Tongue (tissue), 2 donors: ENCODE results near the gene GTSE1. TPM values are rescaled to one million over a fixed set of nuclear protein-coding genes. Genes with fewer than 3 reads are reported as not detected.
A peak's percentile ranks its signal among the peaks of the same experiment; 100 is the strongest.
"Not testable (repeated sequence)": the region's sequence is repeated elsewhere in the genome, so short reads cannot be mapped to it uniquely, and the experiment has no call there.

ENCODE experiments used
- DNase-seq: peaks from one replicate; pipeline ENCODE4 v3.0.0-alpha.2; 2015
- total RNA-seq: library from RNA; depleted of rRNA; stranded (reverse); fragments of >200 nt; gene quantifications from one replicate; pipeline ENCODE4 v1.2.3, GENCODE V29; 2014

Gene GTSE1
- total RNA-seq, 1 donor from 2014 or later: 5.5 TPM

DNA sequence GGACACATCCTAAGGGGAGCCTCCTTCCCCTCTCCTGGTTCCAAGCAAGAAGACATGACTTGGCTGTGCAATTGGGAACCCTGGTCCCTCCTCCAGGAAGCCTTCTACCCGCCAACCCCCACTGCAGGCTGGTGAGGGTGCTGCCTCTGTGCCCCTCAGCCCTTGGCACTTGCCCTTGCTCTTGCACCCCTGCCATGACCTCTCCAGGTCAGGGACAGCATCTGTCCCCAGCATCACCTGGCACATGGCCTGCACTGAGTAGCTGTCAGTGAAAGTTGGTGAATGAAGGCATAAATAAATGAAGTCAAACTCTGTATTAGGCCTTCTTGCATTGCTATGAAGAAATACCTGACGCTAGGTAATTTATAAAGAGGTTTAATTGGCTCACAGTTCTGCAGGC, 1.9 kb upstream of the GTSE1 start:
- no peak for DNase-seq

- DNase-seq: no peak
Measured at GRCh38 chr22:46295277-46295971, 1.2 kb upstream of the GTSE1 start.

DNA sequence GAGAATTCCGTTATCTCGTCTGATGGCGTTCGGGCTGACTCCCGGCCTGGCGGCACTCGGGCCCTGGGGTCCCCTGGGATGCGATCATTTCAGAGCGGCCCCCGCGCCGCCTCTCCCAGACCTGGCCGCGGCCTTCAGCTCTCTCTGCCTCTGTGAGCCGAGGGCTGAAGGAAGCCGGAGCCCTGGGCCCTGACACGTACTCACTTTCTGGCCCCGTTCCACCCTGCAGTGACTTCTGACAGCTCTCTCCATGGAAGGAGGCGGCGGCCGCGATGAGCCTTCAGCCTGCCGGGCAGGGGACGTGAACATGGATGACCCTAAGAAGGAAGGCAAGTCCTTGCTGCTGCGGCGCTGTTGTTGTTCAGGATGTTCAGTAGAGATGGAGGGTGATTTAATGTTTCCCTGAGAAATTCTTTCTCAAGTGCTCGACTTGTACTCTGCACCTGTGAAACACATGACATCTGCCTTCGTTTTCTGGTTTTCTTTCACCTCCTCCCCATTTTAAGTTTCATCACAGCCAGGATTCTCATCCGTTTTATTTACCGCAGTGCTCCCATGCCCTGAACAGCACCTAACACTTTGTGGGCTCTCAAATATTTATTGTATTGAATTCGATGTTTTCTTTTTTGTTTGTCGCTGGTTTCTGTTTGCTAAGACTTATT, 612 bp downstream of the GTSE1 start:
- DNase-seq: peak; percentile 31

DNA sequence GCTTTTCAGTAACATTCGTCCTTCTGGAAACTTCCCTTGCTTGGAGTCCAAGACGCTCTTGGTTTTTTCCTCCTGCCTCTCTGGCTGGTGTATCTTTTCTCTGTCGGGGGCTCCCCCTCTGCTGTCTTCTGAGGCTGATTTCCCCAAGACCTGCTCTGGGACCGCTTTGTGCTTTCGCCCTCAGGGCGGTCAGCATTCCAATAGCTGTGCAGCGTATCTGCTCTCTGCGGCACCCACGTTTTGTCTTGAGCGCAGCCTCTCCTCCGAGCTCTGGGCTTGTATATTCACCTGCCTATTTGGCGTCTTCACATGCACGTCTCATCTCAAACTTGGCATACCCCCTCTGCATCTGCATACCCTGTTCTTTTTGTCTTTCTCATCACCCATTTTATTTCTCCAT, 2.4 kb downstream of the GTSE1 start:
- DNase-seq: no peak

DNA sequence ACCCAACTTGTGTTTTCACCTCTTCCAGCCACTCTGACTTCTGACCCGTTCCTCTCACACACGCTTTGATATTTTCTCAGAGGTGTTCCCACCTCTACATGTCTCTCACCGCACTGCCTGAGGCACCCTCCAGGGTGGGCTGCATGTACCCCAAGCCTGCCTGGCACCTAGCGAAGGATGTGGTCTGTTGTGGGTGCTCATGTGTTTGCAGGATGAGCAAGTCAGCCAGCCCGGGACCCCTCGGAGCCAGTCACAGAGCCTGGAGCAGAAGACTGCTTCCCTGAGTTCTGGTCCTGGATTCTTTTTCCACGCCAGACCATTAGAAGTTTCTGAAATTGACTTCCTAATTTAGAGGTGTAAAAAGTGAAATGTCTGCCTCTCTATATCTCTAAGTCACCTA, 3.8 kb downstream of the GTSE1 start:
- DNase-seq: no peak

DNA sequence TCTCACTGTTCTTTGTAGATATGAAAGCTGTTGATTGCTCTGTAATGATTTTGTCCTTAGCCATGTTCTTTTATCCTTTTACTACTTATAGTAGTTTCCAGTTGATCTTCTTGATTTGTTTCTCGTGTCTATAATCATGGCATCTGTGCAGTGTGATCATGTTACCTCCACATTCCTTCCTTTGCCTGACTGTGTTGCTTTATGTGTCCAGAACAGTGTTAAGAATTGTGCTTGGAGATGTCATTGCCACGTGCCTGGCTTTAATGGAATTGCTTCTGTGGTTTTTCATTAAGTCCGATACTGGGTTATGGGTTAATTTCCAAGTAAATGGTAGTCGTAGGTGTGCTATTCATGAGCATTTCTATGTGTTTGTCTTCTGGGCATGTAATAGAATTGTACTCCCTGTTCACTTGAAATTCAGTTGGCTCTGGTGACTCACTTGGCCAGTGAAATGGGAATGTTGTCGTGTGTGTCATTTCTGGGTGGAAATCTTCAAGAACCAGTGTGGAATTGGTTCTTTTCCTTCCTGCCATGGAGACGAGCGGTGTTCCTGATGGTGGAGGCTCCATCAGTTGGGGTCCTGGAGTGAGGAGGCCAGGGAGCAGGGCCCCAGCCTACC, 6.8 kb downstream of the GTSE1 start:
- DNase-seq: no peak

- DNase-seq: no peak
Measured at GRCh38 chr22:46308283-46308988, 11.8 kb downstream of the GTSE1 start.

- DNase-seq: no peak
Measured at GRCh38 chr22:46309526-46310085, 12.9 kb downstream of the GTSE1 start.

DNA sequence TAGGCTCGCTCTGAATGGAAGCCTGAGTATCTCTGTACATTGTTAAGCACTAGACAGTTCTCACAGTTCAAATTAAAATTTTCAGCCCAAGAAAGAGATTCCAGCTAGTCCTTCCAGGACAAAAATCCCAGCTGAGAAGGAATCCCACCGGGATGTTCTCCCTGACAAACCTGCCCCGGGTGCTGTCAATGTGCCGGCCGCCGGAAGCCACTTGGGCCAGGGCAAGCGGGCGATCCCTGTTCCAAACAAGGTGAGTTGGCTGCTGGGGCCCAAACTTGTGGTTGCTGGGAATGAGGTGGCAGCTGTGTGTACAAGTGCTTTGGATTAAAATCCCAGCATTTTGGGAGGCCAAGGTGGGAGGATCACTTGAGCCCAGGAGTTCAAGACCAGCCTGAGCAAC, 15.4 kb downstream of the GTSE1 start:
- no peak for DNase-seq

GRCh38 chr22:46312848-46313247, 16.2 kb downstream of the GTSE1 start:
- DNase-seq: not testable (repeated sequence)

GRCh38 chr22:46315976-46316375, 19.3 kb downstream of the GTSE1 start:
- no peak for DNase-seq

- no peak for DNase-seq
Measured at GRCh38 chr22:46317646-46318045, 21.0 kb downstream of the GTSE1 start.

GRCh38 chr22:46318576-46318975, 21.9 kb downstream of the GTSE1 start:
- no peak for DNase-seq

- DNase-seq: no peak
Measured at GRCh38 chr22:46319319-46319718, 22.6 kb downstream of the GTSE1 start.

DNA sequence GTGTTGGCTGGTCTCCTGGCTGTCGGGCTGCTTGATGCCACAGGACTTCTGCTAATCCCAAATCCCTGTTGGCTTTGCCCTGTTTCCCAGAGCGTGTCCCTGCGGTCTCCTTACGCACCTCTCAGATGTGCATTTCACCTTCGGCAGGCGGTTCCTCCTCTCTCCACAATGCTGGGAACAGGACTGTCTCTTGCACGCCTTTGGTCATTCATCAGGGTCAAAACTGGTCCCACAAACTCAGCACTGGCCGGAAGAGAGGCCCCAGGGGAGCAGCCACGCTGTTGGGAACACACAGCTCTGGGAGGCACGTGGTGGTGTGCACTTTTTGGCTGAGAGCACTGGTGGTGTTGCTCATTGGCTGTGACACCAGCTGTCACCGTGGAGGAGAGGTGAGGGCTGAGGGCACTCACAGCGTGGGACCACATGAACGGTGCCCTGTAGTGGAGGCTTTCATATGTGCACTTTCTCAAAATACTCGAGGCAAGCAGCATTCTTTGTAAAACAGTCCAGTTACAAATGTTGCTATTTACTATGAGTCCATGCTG, 23.6 kb downstream of the GTSE1 start:
- DNase-seq: no peak

- no peak for DNase-seq
Measured at GRCh38 chr22:46320716-46321386, 24.2 kb downstream of the GTSE1 start.

DNA sequence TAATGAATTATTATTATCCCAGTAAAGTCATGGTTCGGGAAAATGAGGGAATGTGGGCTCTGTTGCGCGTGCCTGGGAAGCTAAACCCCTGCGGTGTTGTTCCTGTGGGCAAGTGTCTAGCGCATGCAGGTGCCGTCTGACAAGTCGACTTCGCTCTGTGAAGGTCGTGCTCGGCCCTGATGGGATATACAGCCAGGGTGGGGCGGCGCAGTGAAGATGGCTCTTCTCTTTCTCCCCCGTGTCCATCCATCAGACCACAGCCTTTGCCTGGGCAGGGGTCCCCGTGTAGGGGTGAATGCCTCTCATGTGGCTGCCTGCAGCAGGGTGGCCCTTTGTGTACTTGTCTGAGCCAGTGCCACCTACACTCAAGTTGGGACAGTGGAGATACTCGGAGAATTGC, 26.0 kb downstream of the GTSE1 start:
- no peak for DNase-seq

DNA sequence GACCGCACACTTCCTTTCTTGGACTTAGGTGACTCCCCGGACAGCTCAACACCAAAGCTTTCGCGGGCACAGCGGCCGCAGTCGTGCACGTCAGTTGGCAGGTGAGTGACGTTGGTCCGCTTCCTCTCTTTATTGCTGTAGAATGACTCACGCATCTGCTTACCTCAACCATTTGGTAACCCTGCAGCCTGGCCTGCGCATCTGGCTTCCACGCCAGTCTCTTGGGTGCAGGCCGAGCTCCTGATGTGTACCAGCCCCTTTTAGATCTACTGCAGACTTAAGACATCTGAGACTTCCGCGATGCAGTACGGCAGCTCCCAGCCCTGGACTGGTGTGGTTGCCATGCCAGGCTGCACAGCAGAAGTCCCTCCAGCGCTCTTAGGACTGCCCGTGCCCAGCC, 26.5 kb downstream of the GTSE1 start:
- no peak for DNase-seq

DNA sequence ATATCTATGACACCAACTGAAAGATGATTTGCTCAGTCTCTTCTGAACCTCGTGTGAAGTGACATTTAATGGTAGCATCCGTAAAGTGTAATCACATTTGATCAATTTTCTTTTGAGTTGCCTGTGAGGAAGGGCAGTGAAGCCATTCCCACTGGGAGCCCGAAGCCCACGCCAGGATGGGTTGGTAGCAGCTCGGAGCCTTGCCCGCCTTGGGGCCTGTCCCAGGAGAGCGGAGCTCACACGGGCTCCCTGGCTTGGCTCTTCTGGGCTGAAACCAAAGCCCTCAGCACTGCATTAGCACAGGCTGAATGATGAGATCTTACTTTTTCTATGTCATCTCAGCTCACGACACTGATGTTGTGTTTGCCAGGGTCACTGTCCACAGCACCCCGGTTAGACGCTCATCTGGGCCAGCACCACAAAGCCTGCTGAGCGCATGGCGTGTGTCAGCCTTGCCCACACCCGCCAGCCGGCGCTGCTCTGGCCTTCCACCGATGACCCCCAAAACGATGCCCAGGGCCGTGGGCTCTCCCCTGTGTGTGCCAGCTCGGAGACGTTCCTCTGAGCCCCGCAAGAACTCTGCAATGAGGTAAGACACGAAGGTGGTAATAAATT, 29.5 kb downstream of the GTSE1 start:
- DNase-seq: no peak

DNA sequence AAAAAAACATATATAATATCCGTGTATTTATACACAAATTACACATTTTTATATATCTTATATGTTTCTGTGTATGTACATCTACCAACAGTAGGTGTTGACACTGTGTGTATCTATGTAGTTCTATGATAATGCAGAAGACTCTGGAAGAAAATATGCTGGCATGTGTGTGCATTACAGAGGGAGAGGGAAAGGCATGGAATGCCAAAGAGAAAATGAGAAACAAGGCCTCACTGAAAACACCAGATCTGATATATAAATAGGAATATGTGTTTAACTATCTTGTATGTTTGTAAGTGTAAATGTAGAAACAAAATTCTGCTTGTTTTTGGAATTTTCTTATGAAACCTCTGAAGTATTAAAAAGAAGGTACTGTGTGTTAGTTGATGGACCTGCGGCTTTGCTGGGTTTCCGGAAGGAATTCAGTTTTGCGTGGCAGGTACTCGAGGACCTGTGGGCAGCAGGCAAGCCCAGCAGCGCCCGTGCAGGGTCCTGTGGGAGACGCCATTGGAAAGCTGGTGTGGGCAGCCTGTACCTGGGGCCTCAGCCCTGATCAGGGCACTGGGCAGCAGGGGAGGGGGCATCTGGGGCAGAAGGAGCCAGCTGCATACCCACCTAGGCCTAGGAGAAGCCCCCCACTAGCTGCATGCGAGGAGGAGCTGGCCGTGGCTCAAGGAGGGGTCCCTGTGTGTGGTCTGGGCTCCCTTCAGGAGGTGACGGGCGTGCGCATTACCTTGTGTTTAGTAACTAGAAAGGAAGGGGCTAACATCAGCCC, 31.2 kb downstream of the GTSE1 start:
- no peak for DNase-seq

- DNase-seq: no peak
Measured at GRCh38 chr22:46328797-46329196, 32.1 kb downstream of the GTSE1 start.
